Activated naive CD4-positive, alpha-beta T cell treated with Interleukin-2 at 50 U/mL for 16 hours (primary cell): ENCODE measurements around the gene APH1B.
"Not testable (repeated sequence)": the region's sequence is repeated elsewhere in the genome, so short reads cannot be mapped to it uniquely, and the experiment has no call there.

Experiments used
- DNase-seq: peaks from one replicate; pipeline ENCODE4 v3.0.0-alpha.2; 2020

The APH1B gene

DNA sequence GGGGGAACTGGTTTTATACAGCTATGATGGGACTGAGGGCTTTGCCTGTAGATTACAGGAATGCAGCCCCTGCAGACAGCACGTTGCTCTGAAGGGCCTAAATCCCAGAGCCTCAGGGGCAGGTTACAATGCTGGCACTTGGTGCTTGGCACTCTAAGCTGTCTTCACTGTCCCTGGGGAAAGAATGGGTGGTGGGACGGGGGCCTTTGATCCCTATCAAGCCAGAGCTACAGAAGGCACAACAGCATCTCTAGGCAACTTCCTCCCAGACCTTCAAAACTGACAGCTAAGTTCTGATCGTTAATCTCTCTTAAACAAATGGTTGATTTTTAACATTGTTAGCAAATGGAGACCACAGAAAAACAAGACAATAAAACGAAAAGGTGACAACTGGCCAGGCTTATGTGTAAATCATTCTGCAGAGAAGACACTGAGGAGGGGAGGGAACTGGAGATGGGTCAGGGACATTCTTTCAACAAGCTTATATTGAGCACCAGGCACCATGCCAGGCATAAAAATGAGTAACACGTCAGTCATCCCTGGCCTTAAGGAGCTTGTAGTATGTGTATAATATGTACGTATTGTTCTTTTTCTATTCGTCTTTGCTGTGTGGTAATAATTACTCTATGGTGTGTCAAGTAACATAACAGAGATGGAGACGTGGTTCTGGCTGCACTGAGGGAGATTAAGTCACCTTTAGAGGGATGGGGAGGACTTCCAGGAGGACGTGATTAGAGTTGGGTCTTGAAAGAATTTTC, 55.1 kb downstream of the APH1B start:
- DNase-seq, result no peak

DNA sequence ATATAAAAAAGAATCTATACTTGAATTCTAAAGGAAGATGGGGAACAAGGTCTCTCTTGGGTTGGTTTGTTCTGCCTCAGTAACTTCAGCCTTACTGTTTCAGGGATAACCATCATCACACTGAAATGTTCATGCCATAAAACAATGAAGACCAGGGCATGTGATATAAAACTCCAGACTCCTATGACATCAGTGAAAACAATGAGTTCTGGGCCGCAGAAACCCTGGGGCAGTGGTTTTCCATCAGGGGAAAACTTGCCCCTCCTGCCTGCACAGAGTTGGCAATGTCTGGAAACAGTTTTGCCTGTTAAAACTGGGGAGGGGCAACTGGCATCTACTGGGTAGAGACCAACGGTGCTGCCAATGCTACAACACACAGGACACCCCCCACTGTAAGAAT, 57.4 kb downstream of the APH1B start:
- no peak for DNase-seq

GRCh38 chr15:63335543-63336240, 58.3 kb downstream of the APH1B start:
- no peak for DNase-seq

- no peak for DNase-seq
These were observed 59.6 kb downstream of the APH1B start for GRCh38 chr15:63337046-63337445.

DNA sequence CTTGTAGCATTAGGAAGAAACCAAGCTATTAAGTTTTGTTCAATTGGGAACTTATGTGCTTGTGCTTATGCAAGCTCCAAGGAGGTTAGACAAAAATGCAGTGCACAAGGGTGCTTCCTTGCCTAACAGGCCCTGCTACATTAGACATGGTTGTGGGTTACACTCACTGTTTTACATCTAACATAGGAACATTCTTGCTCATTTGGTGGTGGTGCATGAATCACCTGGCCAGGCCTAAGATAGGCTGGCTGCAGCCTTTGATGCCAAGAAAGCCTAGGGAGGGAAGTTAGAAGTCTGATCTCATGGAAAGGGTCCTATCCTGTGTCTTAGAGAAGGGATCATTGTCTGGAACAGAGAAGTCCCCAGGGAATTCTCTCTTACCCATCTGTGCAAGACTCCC, 60.8 kb downstream of the APH1B start:
- no peak for DNase-seq

- no peak for DNase-seq
These were observed 61.8 kb downstream of the APH1B start for GRCh38 chr15:63339006-63339766.

DNA sequence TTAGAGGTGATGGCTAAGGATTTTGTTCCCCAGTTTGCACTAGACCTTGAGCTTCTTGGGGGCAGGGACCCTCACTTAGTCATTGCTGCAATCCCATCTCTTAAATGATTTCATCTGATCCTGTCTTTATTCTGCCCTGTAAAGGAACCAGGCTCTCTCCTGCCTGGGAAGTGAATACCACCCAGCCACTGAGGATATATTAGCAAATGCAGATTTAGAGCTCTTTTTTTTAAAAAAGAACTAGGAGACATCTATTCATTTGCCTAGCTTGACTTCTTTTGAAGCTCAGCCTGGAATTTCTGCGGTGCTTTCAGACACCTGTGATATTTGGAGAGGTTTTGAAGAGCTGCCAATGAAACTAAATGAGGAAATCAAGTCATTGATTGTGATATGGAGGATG, 62.4 kb downstream of the APH1B start:
- DNase-seq, result no peak

GRCh38 chr15:63340353-63340752, 62.9 kb downstream of the APH1B start:
- DNase-seq, result no peak

DNA sequence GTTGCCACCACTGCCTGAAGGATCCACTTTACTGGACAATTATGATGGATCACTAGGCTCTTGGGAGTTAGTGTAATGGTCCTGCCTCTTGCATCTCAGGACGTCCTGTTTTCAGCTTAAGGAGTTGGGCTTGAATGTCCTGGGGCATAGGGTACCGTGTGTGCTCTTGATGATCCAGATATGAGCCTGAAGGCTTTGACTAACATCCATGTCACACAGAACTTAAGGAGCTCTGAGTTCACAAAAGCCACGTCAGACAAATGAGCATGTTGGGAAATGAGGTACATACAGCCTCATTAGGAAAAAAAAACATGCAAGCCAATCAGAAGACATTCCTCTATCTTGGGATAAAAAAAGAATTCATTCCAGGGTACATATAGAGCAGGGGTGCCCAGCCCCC, 63.5 kb downstream of the APH1B start:
- no peak for DNase-seq

DNA sequence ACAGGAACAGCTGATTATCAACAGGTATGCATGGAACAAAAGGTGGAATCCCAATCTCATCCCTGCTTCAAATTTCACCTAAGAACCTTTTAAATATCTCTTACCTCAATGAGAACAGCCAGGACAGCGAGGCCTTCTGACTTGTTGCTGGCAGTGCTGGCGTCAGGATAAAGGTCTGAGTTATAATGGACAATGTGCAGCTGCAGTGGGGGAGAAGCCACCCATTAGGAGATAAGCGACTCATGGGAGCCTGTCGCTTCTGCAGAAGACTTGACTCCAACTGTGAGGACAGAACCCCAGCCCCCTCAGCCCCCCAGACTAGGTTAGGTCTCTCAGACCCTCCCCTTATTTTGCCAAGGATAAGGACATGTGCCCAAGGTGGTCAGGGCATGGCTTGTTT, 64.5 kb downstream of the APH1B start:
- DNase-seq, result no peak

DNA sequence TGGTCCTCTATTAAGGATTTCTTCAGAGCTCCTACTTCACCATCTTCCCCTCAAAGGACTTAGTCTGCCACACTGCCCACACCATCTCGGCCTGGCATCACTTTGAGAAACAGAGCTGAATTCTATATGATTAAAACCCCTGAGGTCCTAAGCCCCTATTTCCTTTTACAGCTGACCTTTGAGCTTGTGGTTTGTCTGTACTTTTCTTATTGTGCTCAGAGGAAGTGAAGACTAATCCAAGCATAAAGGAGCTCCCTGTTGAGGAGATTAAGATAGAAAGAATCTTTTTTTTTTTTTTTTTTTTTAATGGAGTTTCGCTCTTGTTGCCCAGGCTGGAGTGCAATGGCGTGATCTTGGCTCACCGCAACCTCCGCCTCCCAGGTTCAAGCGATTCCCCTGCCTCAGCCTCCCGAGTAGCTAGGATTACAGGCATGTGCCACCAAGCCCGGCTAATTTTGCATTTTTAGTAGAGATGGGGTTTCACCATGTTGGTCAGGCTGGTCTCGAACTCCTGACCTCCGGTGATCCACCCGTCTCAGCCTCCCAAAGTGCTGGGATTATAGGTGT, 65.7 kb downstream of the APH1B start:
- DNase-seq, result not testable (repeated sequence)

DNA sequence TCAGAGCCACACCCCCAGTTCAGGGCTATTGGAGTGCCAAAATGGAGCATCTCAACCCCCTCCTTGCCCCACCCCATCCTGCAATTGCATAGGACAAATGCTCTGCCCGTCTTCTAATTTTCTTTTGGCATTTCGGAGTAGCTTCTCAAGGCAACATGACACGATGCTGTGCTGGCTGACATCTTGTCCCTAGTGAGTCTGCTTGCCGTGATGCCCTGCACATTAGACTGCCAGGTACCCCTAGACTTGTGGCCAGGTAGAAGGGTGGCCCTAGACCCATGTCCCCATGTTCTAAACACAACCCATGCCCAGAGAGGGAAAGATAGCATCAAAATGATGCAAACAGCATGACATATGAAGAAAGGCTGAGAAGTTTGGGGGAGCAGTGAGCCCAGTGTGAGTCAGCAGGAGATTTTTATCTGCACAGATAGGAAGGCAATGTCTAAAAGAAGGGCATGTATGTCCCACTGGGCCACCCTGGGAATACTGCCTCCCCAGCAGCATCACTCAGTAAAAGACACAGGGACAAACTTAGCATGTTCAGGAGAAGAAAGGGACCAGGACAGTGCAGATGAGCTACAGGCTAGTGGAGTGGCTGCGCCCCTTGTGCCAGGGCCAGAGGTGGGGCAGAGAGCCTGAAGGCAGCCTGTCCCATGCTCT, 67.5 kb downstream of the APH1B start:
- DNase-seq, result no peak

- no peak for DNase-seq
These were observed 68.0 kb downstream of the APH1B start for GRCh38 chr15:63345391-63345752.

DNA sequence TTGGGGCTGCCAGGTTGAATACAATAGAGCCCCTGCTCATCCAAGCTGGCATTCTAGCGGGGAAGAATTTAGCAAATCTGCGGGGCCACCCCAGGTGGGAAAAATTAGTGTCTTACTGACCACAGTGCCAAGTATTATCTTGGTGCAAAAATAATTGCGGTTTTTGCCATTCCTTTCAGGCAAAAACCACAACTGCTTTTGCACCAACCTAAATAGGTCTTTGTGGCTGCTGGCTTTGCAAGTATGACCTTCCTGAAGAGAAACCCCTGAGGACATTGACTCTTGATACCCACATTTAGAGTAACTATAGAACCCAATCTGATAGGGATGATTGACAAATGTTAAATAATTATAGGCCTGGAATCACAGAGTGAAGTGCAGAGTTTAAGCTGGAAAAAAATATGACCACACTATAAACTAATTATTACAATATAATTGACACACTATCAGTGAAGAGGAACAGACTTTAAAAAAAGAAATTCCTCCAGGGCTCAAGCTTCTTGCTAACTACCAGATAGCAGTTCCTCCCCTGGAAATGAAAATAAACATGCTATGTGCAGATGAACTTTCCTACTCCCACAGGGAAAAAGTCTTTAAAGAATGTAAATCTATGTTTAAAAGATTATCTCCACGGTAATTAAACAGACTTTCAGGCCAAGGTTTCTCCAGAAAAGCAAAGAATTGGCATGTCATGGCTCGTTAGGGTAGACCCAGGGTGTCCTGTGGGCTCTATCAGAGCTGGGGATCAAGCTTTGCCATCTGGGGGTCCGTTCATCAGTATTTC, 69.9 kb downstream of the APH1B start:
- no peak for DNase-seq

- no peak for DNase-seq
These were observed 71.0 kb downstream of the APH1B start for GRCh38 chr15:63348392-63348791.

- DNase-seq, result no peak
These were observed 71.8 kb downstream of the APH1B start for GRCh38 chr15:63349156-63349555.

GRCh38 chr15:63349621-63350020, 72.2 kb downstream of the APH1B start:
- no peak for DNase-seq

GRCh38 chr15:63350178-63350621, 72.8 kb downstream of the APH1B start:
- no peak for DNase-seq

GRCh38 chr15:63351170-63351569, 73.8 kb downstream of the APH1B start:
- no peak for DNase-seq

DNA sequence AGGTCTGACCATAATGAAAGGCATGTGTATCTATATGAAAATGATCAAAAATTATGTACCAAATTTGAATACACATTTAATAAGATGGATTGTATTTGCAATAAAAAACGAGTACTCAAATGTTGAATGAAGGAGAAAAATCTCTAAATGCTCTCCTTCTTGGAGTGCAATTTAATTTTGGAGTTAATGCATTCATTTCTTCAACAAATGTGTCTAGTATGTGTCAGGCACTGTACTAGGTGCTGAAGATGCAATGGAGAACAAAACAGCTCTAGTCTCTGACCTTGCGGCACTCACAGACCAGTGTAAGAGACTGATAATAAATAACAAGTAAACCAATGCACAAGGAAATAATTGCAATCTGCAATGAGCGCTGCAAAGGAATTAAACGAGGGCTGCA, 75.4 kb downstream of the APH1B start:
- DNase-seq, result no peak

DNA sequence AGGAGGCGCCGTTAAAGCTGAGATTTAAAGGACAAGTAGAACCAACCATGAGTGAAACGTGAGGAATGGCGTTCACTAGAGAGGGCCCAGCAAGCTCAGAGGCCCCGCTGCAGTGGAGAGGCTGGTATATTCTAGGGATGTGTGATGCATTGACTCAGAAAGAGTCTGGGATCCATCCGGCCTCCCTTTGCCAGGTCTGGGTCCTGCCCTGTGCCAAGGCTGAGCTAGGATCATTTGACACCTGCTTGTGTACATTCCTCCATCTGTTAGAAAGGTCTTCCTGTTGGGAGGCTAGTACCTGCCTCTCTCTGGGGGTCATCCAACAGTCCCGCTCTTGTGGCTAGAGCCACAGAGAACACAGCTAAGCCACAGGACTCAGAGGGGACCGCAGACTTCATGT, 75.9 kb downstream of the APH1B start:
- no peak for DNase-seq

DNA sequence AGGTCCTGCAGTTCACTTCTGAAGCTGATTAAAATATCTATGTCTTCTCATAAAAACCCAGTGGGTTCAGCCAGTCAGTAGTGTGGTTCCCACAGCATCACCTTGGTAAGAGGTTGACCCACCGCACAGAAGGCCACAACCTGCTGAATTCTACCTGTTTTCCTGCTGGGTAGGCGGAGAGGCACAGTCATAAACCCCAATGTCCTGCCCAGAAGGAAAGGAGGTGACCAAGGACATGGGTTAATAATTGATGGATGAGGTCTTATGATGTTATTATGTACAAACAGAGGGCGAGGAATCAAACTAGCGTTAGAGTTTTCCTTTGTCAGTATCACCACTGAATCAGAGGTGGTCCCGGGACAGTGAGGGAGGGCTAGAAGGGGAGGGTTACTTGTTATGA, 76.5 kb downstream of the APH1B start:
- DNase-seq, result no peak
